ENCODE data around the gene ZBTB11. TPM values are rescaled to one million over a fixed set of nuclear protein-coding genes. Genes with fewer than 3 reads are reported as not detected.

Gene ZBTB11
- total and polyA plus RNA-seq, 2 donors (not counting 3 experiments of a cell fraction or from before 2014, with no cell fraction given) = 4.2 to 15.8 TPM

DNA sequence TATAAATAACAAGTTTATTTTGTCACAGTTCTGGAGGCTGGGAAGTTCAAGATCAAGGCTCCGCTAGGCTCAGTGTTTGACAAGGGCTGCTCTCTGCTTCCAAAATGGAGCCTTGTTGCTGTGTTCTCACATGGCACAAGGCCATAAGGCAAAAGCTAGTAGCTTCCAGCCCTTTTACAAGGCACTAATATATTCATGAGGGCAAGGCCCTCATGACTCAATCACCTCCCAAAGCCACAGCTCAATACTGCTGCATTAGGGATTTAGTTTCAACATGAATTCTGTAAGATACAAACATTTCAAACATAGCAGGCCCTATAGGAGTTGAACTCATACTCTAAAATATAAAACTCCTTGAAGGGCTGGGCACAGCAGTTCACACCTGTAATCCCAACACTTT, 30.2 kb downstream of the ZBTB11 start:
- Histone ChIP-seq H4K20me1 (replicated peaks; ENCODE audit: control insufficient read depth, extremely low read depth, insufficient read depth, low read length) (no peaks in the 10 kb centered on the region), H3K4me1 (ENCODE audit: control insufficient read depth, extremely low read depth, insufficient read depth, low read length) (peaks cover 14% of the 10 kb centered on the region), H3K4me3 (replicated peaks in 1 of 3; ENCODE audit: insufficient read depth in 1 of 3, low read depth in 1 of 3, low read length in 3 of 3) (no peak overlapping the region), H3K36me3 (ENCODE audit: control insufficient read depth in 2 of 2, extremely low read depth in 1 of 2, insufficient read depth in 2 of 2, low read length in 2 of 2) (peaks cover 6 to 10% of the 10 kb centered on the region in 2 experiments), H3K9me1 (replicated peaks; ENCODE audit: control insufficient read depth, extremely low read depth, insufficient read depth, low read length) (no peaks in the 10 kb centered on the region), H3K9me3 (replicated peaks; ENCODE audit: control insufficient read depth, insufficient read depth, low read length) (no peaks in the 10 kb centered on the region), H3K27me3 (ENCODE audit: control insufficient read depth in 2 of 2, insufficient read depth in 2 of 2, low read length in 2 of 2) (no peaks in the 10 kb centered on the region), H3K9ac (replicated peaks; ENCODE audit: extremely low read depth, insufficient read depth, low read length) (no peak overlapping the region), H3K79me2 (ENCODE audit: control insufficient read depth, insufficient read depth, low read length) (no peaks in the 10 kb centered on the region), H2AFZ (ENCODE audit: low read depth, low read length) (no peak overlapping the region), H3K4me2 (ENCODE audit: insufficient read depth, low read length) (no peak overlapping the region), H3K27ac (ENCODE audit: insufficient read depth, low read depth, low read length) (no peak overlapping the region)
- intact Hi-C loops (cut with micrococcal nuclease) = no loop called here
- DNase-seq (ENCODE audit: low read depth, low spot score) = no peak
- FAIRE-seq = no peak
- ChIA-PET POLR2A (no interaction called here), CTCF (no interaction called here)
- TF ChIP-seq POLR2A (IDR thresholded peaks at IDR 0.05; ENCODE audit: low read depth, low read length) (no peak), MYC (IDR thresholded peaks at IDR 0.05; ENCODE audit: low read depth, low read length) (no peak), EZH2 (IDR thresholded peaks at IDR 0.05; ENCODE audit: borderline replicate concordance, low read depth, low read length, severe bottlenecking) (no peak), FOS (IDR thresholded peaks at IDR 0.05; ENCODE audit: borderline replicate concordance, insufficient read depth, low read length) (no peak), JUN (IDR thresholded peaks at IDR 0.05; ENCODE audit: borderline replicate concordance, insufficient read depth, insufficient read length, low read depth) (no peak), GATA2 (IDR thresholded peaks at IDR 0.05; ENCODE audit: insufficient read depth, insufficient read length, low read depth, low read length) (no peak), POLR2AphosphoS5 (IDR thresholded peaks at IDR 0.05; ENCODE audit: insufficient read depth, low read depth, low read length) (no peak)
- TF ChIP-seq, protein P1, sequence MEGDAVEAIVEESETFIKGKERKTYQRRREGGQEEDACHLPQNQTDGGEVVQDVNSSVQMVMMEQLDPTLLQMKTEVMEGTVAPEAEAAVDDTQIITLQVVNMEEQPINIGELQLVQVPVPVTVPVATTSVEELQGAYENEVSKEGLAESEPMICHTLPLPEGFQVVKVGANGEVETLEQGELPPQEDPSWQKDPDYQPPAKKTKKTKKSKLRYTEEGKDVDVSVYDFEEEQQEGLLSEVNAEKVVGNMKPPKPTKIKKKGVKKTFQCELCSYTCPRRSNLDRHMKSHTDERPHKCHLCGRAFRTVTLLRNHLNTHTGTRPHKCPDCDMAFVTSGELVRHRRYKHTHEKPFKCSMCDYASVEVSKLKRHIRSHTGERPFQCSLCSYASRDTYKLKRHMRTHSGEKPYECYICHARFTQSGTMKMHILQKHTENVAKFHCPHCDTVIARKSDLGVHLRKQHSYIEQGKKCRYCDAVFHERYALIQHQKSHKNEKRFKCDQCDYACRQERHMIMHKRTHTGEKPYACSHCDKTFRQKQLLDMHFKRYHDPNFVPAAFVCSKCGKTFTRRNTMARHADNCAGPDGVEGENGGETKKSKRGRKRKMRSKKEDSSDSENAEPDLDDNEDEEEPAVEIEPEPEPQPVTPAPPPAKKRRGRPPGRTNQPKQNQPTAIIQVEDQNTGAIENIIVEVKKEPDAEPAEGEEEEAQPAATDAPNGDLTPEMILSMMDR (IDR thresholded peaks at IDR 0.05; ENCODE audit: extremely low read depth in 1 of 2, insufficient read depth in 1 of 2, low read depth in 1 of 2, low read length in 2 of 2) = no peak
- TF ChIP-seq, protein P2, sequence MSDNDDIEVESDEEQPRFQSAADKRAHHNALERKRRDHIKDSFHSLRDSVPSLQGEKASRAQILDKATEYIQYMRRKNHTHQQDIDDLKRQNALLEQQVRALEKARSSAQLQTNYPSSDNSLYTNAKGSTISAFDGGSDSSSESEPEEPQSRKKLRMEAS (IDR thresholded peaks at IDR 0.05; ENCODE audit: insufficient read depth, insufficient read length) = no peak
- BruUV-seq (replicated peaks) = no TSS peak
- dilution Hi-C loops (cut with MboI; ENCODE audit: extremely low pct_ligation_motif_present, low sequenced_read_pairs) = no loop called here

Measured in endothelial cell of umbilical vein (primary cell).